Activated CD4-positive, alpha-beta T cell treated with anti-CD3 and anti-CD28 coated beads, Interleukin-2, amount 50 U/mL, for 16 hours (primary cell): ENCODE data around the gene AP2A2.

Experiments
- DNase-seq: peaks from one replicate; pipeline ENCODE4 v3.0.0-alpha.2; 2020

AP2A2 gene

DNA sequence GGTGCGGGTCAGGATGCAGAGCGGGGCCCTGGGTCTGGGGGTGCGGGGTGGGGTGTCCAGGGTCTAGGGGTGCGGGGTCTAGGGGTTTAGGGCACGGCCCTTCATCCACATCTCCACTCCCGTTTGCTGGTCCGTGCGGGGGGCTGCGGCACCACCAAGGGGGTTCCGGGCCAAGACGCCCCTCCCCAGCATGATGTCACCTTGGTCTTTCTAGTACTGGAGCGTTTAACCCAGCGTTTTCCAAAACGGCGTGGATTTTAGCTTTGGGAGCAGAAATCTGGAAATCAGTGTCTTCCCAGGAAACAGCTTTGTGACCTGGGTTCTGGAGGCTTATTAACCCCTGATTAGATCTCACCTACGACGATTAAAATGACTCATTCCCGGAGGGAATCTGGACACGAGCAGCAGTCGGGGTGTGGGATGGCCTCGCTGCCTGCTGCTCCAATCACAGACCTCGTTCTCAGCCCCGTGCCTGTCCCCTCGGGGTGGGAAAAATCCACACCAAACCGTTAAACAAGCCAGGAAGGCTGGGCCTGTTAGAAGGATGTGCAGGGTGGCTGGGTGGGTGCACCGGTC, 759 bp downstream of the AP2A2 start:
- DNase-seq = no peak

DNA sequence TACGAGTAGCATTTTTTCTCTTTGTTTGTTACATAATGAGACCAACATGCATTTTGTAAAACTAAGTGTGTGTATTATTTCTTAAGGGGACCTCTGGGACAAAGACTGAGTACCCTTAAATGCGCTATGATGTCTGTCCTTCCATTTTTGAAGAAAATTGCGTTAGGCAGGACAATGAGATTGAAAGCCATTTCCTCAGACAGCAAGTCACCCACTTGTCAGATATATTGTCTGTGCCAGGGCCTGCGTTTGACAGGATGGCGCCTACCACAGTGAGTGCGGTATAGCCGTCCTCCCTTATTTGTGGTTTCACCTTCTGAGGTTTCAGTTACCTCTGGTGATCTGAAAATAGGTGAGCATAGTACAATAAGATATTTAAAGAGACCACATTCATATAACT, 2.2 kb downstream of the AP2A2 start:
- peak; percentile 36 for DNase-seq

DNA sequence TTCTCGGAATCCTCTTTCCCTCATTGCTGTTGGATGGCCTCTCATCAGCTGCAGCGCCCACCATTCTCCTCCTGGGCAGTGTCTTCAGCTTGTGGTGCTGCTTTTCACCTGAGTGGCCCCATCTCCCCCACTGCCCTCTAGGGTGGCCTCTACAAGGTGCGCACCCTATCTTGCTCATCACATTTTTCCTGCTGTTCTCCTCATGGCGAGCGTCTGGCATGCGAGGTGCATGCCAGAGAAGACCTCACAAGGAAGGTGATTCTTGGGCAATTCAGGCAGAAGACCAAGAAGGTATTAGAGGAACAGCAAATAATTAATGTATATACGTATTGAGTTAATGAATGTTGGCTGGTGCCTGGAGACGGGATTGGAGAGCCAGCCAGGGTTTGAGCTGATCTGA, 3.1 kb downstream of the AP2A2 start:
- no peak for DNase-seq

DNA sequence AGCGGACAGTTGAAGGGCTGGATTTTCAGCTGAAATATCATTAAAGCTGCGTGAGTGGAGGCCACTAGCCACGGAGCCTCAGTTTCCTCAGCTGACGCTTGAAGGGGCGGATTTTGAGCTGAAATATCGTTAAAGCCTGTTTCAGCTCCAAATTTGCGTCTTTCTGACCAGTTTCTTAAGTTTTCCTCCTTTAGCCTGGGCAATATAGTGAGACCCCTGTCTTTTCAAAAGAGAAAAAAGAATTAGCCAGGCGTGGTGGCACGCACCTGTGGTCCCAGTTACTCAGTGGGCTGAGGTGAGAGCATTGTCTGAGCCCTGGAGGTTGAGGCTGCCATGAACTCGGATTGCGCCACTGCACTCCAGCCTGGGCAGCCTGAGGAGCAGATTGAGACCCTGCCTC, 3.7 kb downstream of the AP2A2 start:
- no peak for DNase-seq

DNA sequence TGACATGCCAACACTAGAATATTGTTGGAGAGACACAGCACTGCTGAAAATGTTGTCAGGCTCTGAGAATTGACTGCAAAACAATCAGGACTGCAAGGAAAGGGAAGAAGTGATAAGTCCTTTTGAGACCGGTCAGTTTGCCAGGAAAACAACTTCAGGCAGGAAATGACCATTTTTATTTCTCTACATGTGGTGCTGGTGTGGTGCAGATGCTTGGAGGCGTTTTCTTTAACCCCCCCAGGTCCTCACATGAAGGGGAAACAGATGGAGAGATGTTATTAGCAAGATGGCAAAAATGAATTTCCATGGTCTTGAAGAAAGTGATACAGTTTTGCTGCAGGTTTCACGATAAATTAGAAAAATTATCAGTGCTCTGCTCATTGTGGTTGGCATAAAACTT, 5.7 kb downstream of the AP2A2 start:
- no peak for DNase-seq

DNA sequence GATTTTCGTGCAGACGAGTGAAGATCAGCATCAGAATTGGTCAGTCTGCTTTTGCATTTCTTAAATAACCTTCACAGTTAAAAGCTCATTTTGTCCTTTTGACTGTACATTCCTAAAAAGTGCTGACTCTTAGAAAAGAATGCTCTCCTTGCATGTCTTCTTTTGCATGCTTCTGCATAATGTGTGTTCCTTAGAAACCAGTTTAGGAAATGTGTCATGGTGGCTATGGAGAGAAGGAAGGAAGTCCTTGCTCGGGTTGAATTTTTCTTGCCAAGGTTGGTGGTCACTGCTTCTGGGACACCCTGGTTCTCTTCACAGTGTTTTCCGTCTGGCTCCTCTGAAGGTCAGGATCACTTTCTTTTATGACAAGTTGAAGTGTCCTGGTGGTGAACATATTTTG, 6.8 kb downstream of the AP2A2 start:
- DNase-seq = no peak

DNA sequence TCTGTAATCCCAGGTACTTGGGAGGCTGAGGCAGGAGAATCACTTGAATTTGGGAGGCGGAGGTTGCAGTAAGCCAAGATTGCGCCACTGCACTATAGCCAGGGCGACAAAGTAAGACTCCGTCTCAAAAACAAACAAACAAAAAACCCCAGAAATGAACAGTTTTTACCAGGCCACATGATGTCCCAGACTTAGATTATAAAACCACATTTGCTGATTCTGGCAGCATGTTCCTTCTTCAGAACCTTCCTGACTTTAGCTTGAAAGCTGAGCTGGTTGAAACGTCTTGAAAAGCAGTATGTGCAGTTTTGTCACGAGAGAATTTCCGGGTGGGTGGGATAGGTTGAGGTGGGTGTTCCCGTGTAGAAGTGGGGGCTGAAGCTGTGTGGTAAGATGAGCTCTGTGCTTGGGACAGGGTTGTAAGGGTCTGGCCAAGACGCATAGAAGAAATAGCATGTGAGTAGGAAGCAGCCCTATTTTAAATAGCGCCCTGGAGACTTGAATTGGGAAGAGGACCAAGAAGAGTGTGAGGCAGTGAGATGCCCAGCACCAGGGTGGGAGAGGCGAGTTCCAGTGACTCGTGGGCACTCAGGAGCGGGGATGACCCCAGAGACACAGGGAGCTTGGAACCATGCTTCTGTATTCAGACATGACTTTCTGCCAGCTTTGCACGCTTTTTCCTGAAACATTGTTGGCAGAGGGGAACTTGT, 7.6 kb downstream of the AP2A2 start:
- DNase-seq = no peak

DNA sequence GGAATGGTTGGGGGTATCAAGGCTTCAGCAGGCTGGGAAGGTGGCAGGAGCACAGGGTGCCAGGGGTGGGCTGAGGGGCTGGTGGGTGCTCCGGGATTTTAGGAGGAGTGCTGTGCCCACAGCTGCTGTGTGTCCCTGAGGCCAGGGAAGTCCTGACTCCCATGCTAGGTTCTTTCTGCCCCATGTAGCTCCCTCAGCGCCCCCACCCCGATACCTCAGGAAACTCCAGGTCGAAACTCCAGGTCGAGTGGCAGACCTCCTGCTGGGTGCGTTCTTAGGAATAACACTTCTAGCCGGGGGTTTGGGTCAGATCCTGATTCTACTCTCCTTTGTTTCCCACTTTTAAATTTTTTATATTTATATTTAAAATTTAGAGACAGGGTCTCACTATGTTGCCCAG, 8.3 kb downstream of the AP2A2 start:
- DNase-seq = no peak

DNA sequence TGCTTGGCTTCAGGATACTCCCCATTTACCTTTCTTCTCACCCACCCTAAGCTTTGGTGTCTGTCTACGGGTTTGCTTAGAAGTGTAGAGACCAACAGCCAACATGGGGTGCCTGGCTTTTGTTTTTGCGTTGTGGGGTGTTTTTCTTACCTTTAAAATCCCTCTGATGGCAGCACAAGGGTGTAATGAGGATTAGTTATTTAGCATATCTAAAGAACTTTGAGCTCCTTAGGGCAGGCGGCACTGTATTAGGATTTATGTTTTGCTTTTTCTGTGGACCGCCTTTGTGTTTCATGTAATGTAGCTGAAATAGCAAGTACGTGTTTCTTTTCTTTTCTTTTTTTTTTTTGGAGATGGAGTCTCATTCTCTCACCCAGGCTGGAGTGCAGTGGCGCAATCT, 8.9 kb downstream of the AP2A2 start:
- no peak for DNase-seq

DNA sequence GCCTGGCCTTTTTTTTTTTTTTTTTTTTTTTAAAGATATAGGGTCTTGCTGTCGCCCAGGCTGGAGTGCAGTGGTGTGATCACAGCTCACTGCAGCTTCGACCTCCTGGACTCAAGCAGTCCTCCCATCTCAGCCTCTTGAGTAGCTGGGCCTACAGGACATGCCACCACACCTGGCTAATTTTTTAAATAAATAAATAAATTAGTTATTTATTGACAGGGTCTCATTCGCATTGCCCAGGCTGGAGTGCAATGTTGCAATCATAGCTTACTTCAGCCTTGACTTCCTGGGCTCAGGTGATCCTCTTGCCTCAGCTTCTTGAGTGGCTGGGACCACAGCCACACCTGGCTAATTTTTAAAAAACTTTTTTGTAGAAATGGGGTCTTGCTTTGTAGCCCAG, 10.5 kb downstream of the AP2A2 start:
- no peak for DNase-seq

DNA sequence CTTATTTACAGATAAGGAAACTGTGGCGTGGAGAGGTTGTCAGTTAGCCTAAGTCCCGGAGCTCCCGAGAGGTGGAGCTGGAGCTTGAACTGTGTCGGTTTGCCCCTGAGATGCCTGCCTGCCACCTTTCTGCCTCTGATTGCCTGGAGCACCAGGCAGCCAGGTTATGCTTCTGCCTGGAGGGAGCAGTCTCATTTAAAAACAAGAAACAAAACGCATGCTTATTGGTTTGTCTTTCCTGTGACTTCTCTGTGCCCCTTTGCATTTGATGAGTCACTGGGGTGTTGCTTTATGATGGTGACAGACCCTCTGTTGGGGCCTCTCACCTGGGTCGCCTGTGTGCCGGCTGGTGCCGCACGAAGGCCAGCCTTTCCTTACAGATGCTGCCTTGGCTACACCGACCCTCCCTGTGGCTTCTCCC, 12.2 kb downstream of the AP2A2 start:
- DNase-seq = no peak

DNA sequence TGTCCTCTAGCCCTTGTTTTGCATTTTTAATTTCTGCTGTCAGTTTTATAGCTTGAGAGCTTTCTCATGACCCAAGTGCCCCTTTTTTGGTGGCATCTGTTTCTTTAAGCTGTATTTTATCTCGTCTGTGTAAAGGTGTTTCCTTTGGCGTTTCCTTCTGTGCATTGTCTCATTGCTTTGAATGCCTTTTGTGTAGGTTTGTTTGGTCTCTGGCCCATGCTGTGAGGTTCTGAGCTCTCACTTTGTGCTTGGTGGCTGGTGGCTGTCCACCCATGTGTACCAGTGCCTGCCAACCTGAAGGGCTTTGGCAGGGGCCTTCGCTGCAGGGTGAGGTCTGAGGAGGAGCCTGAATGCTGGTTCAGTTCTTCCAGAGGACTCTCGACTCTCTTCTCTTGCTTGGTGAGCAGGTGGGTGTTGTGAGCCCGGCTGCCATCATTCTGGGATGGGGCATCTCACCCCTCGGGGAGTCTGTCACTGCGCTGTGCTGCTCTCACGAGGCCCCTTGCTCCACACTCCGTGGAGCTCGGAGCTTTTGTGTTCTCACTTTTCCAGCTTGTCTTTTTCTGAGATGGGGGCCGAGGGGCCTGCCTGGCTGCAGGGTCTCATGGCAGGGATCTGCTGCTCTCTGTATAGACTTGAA, 14.9 kb downstream of the AP2A2 start:
- no peak for DNase-seq

DNA sequence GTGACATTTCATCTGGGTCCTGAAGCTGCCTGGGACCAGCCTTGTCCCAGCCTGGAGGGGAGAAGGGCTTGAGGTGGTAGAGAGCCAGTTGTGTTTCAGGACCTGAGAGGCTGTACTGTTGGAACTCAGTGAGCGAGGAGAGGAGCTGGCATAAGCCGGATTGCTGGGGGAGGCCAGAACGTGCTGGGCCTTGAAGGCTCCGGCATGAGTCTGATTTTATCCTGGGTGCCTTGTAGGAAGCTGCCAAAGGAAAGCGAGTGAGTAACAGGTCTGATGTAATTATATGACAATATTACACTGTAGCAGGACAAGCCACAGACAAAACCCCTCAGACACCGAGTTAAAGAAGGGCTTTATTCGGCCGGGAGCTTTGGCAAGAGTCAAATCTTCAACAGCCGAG, 17.2 kb downstream of the AP2A2 start:
- DNase-seq = no peak

DNA sequence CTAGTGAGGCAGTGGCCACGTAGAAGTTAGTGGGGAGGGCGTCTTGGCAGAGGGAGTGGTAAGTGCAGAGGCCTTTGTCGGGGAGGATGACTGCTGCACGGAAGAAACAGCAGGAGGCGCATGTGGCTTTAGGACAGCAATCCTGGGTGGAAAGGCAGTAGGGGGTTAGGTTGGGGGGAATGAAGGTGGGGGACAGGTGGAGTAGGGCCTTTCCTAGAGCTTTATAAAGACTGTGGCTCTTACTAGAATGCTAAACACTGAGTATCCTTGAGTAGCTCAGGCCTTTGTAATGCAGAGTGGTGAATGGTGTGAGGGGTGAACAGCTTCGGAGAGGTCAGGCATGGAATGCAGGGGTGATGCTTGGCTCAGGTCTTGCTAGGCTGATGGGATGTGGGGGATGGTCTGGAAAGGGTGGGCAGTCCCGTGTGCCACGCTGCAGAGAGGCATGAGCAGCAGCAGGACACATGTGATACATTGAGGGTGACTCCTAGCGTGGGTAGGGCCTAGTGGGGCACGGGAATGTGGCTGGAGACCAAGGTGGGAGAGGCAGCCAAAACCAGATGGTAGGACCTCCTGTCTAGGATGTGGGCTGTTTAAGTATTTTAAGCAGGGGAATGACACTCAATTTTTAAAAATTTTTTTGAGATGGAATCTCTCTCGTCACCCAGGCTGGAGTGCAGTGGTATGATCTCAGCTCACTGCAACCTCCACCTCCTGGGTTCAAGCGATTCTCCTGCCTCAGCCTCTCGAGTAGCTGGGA, 19.2 kb downstream of the AP2A2 start:
- DNase-seq = no peak

DNA sequence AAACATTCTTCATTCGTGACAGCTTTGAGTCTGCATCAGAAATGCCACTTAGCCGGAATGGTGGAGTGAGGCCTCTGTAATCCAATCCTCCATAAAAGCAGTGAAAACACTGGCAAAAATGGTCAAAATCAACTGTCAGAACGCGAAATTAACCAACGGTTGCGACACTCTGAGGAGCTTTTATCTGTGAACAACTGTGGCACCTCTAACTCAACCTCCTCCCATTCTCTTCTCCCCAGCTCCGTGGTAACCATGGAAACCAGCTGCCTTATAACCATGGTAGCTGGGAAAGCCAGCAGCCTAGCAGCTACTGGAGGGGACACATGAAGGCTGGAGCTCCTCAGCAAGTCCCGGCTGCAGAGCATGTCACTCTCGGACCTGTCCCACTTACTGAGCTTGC, 20.3 kb downstream of the AP2A2 start:
- DNase-seq = no peak

DNA sequence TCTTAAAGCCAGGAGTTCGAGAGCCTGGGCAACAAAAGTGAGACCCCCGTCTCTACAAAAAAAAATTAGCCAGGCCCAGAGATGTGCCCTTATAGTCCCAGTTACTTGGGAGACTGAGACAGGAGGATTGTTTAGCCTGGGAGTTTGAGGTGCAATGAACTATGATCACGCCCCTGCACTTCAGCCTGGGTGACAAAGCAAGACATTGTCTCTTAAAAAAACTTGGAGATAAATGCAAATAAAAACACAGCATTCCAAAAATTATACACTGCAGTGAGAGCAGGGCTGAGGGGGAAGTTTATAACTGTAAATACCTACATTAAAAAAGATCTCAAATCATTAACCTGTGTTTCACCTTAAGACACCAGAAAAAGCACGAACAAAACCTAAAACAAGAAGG, 22.1 kb downstream of the AP2A2 start:
- DNase-seq = no peak

DNA sequence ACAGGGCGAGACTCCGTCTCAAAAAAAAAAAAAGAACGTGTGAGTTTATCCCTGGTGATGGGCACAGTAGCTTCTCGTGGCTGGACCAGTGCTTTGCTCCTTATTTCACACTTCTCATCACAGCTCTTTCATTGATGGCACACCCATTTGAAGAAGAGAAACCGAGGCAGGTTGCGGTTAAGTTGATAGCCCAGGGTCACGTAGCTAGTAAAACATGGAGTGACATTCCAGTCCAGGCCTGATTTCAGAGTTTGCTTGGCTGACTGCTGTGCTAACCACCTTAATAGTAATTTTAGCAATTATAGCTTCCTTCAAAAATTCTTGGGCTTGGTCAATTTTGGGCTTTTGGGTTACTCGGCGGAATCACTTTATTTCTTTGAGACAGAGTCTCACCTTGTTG, 25.8 kb downstream of the AP2A2 start:
- no peak for DNase-seq

DNA sequence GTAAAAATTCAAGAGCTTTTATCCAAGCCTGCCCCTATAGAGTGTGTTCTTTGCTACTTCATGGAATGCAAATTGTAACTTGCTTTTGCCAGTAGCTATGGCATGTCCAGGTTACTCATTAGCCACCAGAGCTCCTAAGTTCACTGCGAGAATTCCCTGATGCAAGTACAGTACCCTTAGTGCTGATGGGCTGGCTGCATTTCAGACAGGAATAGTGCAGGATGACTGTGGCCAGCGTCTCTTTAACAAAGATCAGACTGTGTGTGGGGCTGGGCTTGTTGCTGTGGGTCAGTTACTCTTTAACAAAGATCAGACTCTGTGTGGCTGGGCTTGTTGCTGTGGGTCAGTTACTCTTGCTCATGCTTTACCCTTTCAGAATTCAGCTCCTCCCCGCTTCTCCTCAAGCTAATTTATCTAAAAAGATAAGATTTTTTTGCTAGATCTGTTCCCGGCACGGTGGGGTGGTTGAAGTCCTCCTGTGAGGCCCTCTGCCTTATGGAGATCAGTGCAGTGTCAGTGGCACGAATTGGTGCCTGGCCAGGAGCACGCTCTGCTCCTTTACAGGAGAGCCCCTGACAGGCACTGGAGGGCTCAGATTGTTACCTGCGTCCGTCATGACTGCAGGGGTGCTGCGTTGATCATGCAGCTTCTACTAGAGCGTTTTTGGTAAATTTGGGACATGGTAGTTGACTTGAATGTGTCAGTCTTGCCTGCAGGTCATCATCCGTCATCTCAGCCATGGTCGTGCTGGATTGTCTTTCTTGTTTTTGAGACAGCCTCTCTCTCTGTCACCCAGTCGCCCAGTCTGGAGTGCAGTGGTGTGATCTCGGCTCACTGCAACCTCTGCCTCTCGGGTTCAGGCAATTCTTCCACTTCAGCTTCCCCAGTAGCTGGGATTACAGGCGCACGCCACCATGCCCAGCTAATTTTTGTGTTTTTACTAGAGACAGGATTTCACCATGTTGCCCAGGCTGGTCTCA, 27.0 kb downstream of the AP2A2 start:
- DNase-seq = no peak

DNA sequence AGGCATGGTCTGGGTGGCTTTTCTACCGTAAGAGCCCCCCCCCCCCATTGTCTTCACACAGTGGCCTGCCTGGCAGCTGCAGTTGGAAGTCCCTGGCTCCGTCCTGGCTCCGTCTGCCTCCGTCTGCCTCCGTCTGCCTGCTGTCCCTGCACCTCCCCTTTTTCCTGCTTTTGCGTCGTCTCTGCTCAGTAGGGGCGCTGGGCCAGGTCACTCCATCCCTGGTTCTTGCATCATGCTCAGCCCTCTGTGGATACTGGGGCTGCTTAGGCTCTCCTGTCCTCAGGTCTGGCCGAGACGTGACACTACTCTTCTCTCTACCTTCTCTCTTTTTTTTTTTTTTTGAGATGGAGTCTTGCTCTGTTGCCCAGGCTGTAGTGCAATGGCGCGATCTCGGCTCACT, 27.8 kb downstream of the AP2A2 start:
- DNase-seq = no peak

DNA sequence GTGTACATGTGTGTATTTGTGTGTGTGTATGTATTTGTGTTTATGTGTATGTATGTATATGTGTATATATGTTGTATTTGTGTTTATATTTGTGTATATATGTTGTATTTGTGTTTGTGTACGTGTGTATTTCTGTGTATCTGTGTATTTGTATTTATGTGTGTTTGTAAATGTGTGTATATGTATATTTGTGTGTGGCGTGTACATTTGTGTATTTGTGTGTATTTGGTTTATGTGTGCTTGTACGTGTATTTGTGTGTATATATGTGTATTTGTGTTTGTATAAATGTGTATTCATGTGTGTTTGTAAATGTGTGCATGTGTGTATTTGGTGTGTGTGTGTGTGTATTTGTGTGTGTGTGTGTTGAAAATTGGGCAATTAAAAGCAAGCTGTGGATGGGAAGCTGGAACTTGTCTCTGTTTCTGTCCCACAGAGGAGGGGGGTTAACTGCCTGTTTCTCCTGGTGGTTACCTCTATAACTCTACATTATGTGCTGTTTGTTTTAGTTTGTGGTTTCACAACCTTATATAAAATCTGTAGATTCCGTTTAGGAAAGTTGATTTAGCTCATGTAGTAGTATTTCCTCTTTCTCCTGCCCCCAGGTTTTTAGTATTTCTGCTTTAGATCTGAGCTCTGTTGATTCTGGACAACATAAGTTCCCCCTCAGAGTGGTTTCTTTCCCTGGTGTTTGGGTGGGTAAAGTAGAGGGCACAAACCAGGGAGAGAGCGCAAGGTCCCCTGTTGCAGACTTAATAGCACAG, 28.9 kb downstream of the AP2A2 start:
- no peak for DNase-seq

DNA sequence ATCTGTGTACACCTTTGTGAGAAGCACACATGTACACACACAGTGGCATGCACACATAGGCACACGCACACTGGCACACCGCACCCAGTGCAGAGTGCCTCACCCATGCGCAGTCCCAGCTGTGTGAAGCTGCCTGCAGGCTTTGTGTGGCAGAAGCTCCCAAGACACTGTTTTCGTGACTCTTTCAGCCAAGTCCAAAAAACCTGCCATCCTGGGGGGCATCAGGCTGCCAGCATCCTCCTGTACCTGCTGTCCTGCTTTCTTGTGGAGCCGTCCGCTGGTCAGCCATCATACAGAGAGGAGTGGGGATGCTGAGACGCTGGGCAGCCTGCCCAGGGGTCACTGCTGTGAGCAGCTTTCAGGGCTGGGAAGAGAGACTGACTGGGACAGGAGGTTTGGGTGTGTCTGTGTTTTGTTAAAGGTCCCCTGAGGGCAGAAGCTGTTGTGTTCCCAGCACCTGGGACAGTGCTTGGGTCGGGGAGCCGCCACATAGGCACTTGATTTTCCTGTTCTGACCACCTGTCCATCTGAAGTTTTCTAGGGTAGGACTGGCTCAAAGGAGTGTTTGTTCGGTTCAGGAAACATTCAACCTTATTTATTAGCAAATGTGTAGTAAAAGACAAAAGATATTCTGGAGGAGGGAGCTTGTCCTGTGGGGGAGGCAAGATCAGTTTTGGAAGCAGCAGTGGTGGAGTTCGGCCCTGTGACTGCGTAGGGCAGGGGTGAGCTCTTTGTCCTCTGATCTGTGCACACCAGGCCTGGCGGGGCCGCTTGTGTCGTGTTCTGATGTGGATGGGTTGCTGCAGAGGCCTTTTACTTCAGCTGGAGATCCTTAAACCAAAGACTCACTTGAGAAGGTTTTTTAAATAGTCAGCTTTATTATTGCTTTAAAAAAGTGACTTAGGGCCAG, 29.7 kb downstream of the AP2A2 start:
- no peak for DNase-seq
